ENCODE results near the gene DLG3. TPM values are rescaled to one million over a fixed set of nuclear protein-coding genes. Genes with fewer than 3 reads are reported as not detected.

Gene DLG3
- total RNA-seq, 1 donor from 2014 or later, result 1.7 TPM

- DNase-seq, result no peak
Measured at GRCh38 chrX:70525733-70526132, 81.1 kb downstream of the DLG3 start.

- DNase-seq, result no peak
Measured at GRCh38 chrX:70527053-70527452, 82.4 kb downstream of the DLG3 start.

GRCh38 chrX:70527610-70528345, 83.1 kb downstream of the DLG3 start:
- DNase-seq, result no peak

- DNase-seq, result no peak
Measured at GRCh38 chrX:70535198-70535597, 90.6 kb downstream of the DLG3 start.

- no peak for DNase-seq
Measured at GRCh38 chrX:70549429-70549828, 104.8 kb downstream of the DLG3 start.

- no peak for DNase-seq
Measured at GRCh38 chrX:70552130-70552704, 107.6 kb downstream of the DLG3 start.

GRCh38 chrX:70553516-70553915, 108.9 kb downstream of the DLG3 start:
- DNase-seq, result no peak

GRCh38 chrX:70554081-70554480, 109.4 kb downstream of the DLG3 start:
- peak; percentile 21 for DNase-seq

- no peak for DNase-seq
Measured at GRCh38 chrX:70554523-70554922, 109.9 kb downstream of the DLG3 start.

- no peak for DNase-seq
Measured at GRCh38 chrX:70554948-70555347, 110.3 kb downstream of the DLG3 start.

Other genes with a start within 250 kb of the DLG3 start
- gene AWAT1, start 210.2 kb upstream of the DLG3 start, total RNA-seq, result not detected in 2 replicates
- not detected in 2 replicates for gene P2RY4, start 184.6 kb upstream of the DLG3 start, total RNA-seq
- gene ARR3, start 176.5 kb upstream of the DLG3 start, total RNA-seq, result not detected in 2 replicates
- gene RAB41, start 162.7 kb upstream of the DLG3 start, total RNA-seq, result not detected in 2 replicates
- gene PDZD11, start 154.9 kb upstream of the DLG3 start, total RNA-seq, result 35.3 and 43.2 TPM in 2 replicates
- 7.7 and 29.6 TPM in 2 replicates for gene KIF4A, start 154.7 kb upstream of the DLG3 start, total RNA-seq
- 0.17 TPM in 1 of 2 replicates, not detected in the other for gene GDPD2, start 21.5 kb upstream of the DLG3 start, total RNA-seq

All from dermis blood vessel endothelial cell (primary cell).